H1 (cell line): ENCODE measurements around the gene ARHGEF10L. TPM values are rescaled to one million over a fixed set of nuclear protein-coding genes. Genes with fewer than 3 reads are reported as not detected.
A peak's percentile ranks its signal among the peaks of the same experiment; 100 is the strongest.

Experiments
- CTCF ChIA-PET: fragments of 300-600 bp; sonication (Branson Sonifier 250); formaldehyde crosslinking; loops from one replicate; lab custom pipeline; 2021; ENCODE audit not compliant: partially characterized antibody; lab: Charles Lee
- POLR2A ChIA-PET: fragments of 300-600 bp; sonication (Branson Sonifier 250); formaldehyde crosslinking; loops from one replicate; lab custom pipeline; 2021; ENCODE audit warnings: inconsistent platforms; ENCODE audit not compliant: partially characterized antibody; lab: Charles Lee
- DNase-seq, 2 experiments: peaks; one replicate each; pipeline versions ENCODE4 v3.0.0 to v3.0.0-alpha.2; 2010 to 2022; ENCODE audit warnings: low spot score in 2 of 2, low read depth in 1 of 2, mixed read lengths in 1 of 2
- FAIRE-seq: peaks from 2 replicates; lab custom pipeline; 2011; peaks lifted over from hg19 to GRCh38; lab: Jason Lieb, UNC
- H2AFZ ChIP-seq: 2 replicates; pipeline ENCODE4 v1.8.1; 2012; ENCODE audit warnings: low read length, inconsistent platforms
- H2AK5ac ChIP-seq: 2 replicates; pipeline ENCODE4 v1.6.1; 2013; ENCODE audit warnings: low read depth, low read length
- H2BK120ac ChIP-seq: replicated peaks from 2 replicates; pipeline ENCODE3; 2013; ENCODE audit warnings: low read depth, low read length, inconsistent platforms
- H2BK12ac ChIP-seq: 2 replicates; pipeline ENCODE4 v1.6.1; 2013; ENCODE audit warnings: low read depth, low read length
- H2BK15ac ChIP-seq: 2 replicates; pipeline ENCODE4 v1.6.1; 2013; ENCODE audit warnings: low read length
- H2BK20ac ChIP-seq: 2 replicates; pipeline ENCODE4 v1.6.1; 2013; ENCODE audit warnings: low read length
- H2BK5ac ChIP-seq: 2 replicates; pipeline ENCODE4 v1.6.1; 2013; ENCODE audit warnings: low read depth, low read length
- H3K14ac ChIP-seq: 2 replicates; pipeline ENCODE4 v1.6.1; 2013; ENCODE audit warnings: inconsistent platforms; ENCODE audit not compliant: insufficient read length
- H3K18ac ChIP-seq: 2 replicates; pipeline ENCODE4 v1.6.1; 2013; ENCODE audit warnings: low read length; ENCODE audit errors: extremely low read depth
- H3K23ac ChIP-seq: 2 replicates; pipeline ENCODE4 v1.6.1; 2013; ENCODE audit warnings: inconsistent platforms; ENCODE audit not compliant: insufficient read length
- H3K23me2 ChIP-seq: 2 replicates; pipeline ENCODE4 v1.6.1; 2013; ENCODE audit warnings: low read depth, low read length
- H3K27ac ChIP-seq: 2 replicates; pipeline ENCODE4 v1.6.1; 2011; ENCODE audit warnings: low read depth, low read length, inconsistent platforms
- H3K27me3 ChIP-seq, 4 experiments: replicated peaks in 1 of 4; 1 replicate in 1 of 4; 2 replicates in 3 of 4; pipeline versions ENCODE4 v1.6.1 to v1.8.1; 2011 to 2013; ENCODE audit warnings: low read length in 3 of 4, mild to moderate bottlenecking in 3 of 4, inconsistent platforms in 2 of 4, mixed read lengths in 2 of 4, moderate library complexity in 1 of 4; ENCODE audit not compliant: control insufficient read depth in 3 of 4, insufficient read depth in 3 of 4; ENCODE audit errors: extremely low read depth in 1 of 4
- H3K36me3 ChIP-seq, 4 experiments: 2 replicates each; pipeline versions ENCODE4 v1.6.1 to v1.8.1; 2011 to 2013; ENCODE audit warnings: mild to moderate bottlenecking in 4 of 4, low read length in 3 of 4, moderate library complexity in 2 of 4, control low read depth in 1 of 4, inconsistent platforms in 1 of 4; ENCODE audit not compliant: insufficient read depth in 4 of 4, control insufficient read depth in 2 of 4
- H3K4ac ChIP-seq: replicated peaks from 2 replicates; pipeline ENCODE3; 2013; ENCODE audit warnings: low read length, low read depth, mixed read lengths, inconsistent platforms; ENCODE audit not compliant: insufficient read length
- H3K4me1 ChIP-seq, 4 experiments: replicated peaks in 1 of 4; 1 replicate in 1 of 4; 2 replicates in 3 of 4; pipeline versions ENCODE4 v1.6.1 to v1.8.1; 2011 to 2013; ENCODE audit warnings: low read length in 3 of 4, inconsistent platforms in 2 of 4, mixed read lengths in 1 of 4; ENCODE audit not compliant: insufficient read depth in 4 of 4, control insufficient read depth in 3 of 4
- H3K4me2 ChIP-seq, 2 experiments: 2 replicates each; pipeline versions ENCODE4 v1.6.1 to v1.8.1; 2011 to 2013; ENCODE audit warnings: low read depth in 2 of 2, low read length in 2 of 2, control low read depth in 1 of 2, inconsistent platforms in 1 of 2, mild to moderate bottlenecking in 1 of 2; ENCODE audit not compliant: insufficient read depth in 1 of 2
- H3K4me3 ChIP-seq, 4 experiments: fragments of 200-600, 300-600 bp in 1 of 4; sonication (generic), shearing (Covaris generic), sonication (Bioruptor Twin) in 1 of 4; 2 replicates each; pipeline versions ENCODE4 v1.5.1 to v1.8.1; 2011 to 2016; ENCODE audit warnings: low read length in 4 of 4, low read depth in 3 of 4, control low read depth in 2 of 4, inconsistent platforms in 2 of 4, mild to moderate bottlenecking in 2 of 4, mixed read lengths in 1 of 4, moderate library complexity in 1 of 4; ENCODE audit not compliant: insufficient read depth in 2 of 4; ENCODE audit errors: extremely low read depth in 1 of 4
- H3K56ac ChIP-seq: replicated peaks from 2 replicates; pipeline ENCODE3; 2013; ENCODE audit warnings: low read depth, mild to moderate bottlenecking, mixed read lengths, low read length, inconsistent platforms; ENCODE audit not compliant: insufficient read length
- H3K79me1 ChIP-seq: 2 replicates; pipeline ENCODE4 v1.6.1; 2013; ENCODE audit warnings: low read depth, low read length, control low read depth
- H3K79me2 ChIP-seq, 2 experiments: 2 replicates each; pipeline versions ENCODE4 v1.6.1 to v1.8.1; 2012 to 2013; ENCODE audit warnings: low read length in 2 of 2, mild to moderate bottlenecking in 2 of 2, inconsistent platforms in 1 of 2; ENCODE audit not compliant: insufficient read depth in 2 of 2, control insufficient read depth in 1 of 2
- H3K9ac ChIP-seq, 4 experiments: replicated peaks in 1 of 4; 1 replicate in 1 of 4; 2 replicates in 3 of 4; pipeline versions ENCODE4 v1.6.1 to v1.8.1; 2011 to 2013; ENCODE audit warnings: low read depth in 3 of 4, low read length in 3 of 4, control low read depth in 2 of 4, mild to moderate bottlenecking in 2 of 4, moderate library complexity in 2 of 4, inconsistent platforms in 1 of 4; ENCODE audit errors: extremely low read depth in 1 of 4
- H3K9me3 ChIP-seq, 2 experiments: 2 replicates each; pipeline versions ENCODE4 v1.6.1 to v1.8.1; 2012 to 2013; ENCODE audit warnings: mild to moderate bottlenecking in 2 of 2, moderate library complexity in 2 of 2, control low read depth in 1 of 2, inconsistent platforms in 1 of 2, low read depth in 1 of 2, low read length in 1 of 2, mixed read lengths in 1 of 2; ENCODE audit not compliant: insufficient read depth in 2 of 2
- H4K20me1 ChIP-seq, 2 experiments: replicated peaks in 1 of 2; 2 replicates each; pipeline versions ENCODE3 to v1.8.1; 2011 to 2013; ENCODE audit warnings: inconsistent platforms in 2 of 2, low read length in 2 of 2, mild to moderate bottlenecking in 1 of 2; ENCODE audit not compliant: insufficient read depth in 2 of 2, control insufficient read depth in 1 of 2
- H4K5ac ChIP-seq: 2 replicates; pipeline ENCODE4 v1.6.1; 2013; ENCODE audit warnings: low read length, low read depth, mixed read lengths, inconsistent platforms; ENCODE audit not compliant: insufficient read length
- H4K8ac ChIP-seq: 2 replicates; pipeline ENCODE4 v1.8.0; 2013; ENCODE audit warnings: mild to moderate bottlenecking, moderate library complexity, low read length, inconsistent platforms; ENCODE audit not compliant: insufficient read depth; ENCODE audit errors: extremely low read depth
- H4K91ac ChIP-seq: replicated peaks from 2 replicates; pipeline ENCODE3; 2013; ENCODE audit warnings: low read length, mixed read lengths, inconsistent platforms; ENCODE audit not compliant: insufficient read length
- CHD2 ChIP-seq: IDR thresholded peaks from 2 replicates; pipeline ENCODE4 v1.6.1; 2012; ENCODE audit warnings: low read length, improper control_type of control experiment
- EZH2 ChIP-seq: fragments of 200-600 bp; sonication (generic); IDR thresholded peaks from 2 replicates; pipeline ENCODE4 v1.7.1; 2012; ENCODE audit warnings: low read depth, mild to moderate bottlenecking, moderate library complexity, low read length, inconsistent platforms; ENCODE audit not compliant: severe bottlenecking
- KDM4A ChIP-seq: IDR thresholded peaks from one replicate; pipeline ENCODE4 v1.7.1; 2012; ENCODE audit warnings: low read depth, mild to moderate bottlenecking, moderate library complexity, low read length, inconsistent platforms; ENCODE audit not compliant: severe bottlenecking
- NRF1 ChIP-seq: IDR thresholded peaks from 2 replicates; pipeline ENCODE4 v1.6.1; 2011; ENCODE audit warnings: mild to moderate bottlenecking, low read depth, low read length, improper control_type of control experiment
- RFX5 ChIP-seq: IDR thresholded peaks from 2 replicates; pipeline ENCODE4 v1.6.1; 2011; ENCODE audit warnings: low read depth, low read length, improper control_type of control experiment, borderline replicate concordance
- RXRA ChIP-seq: IDR thresholded peaks from 2 replicates; pipeline ENCODE4 v1.6.1; 2011; ENCODE audit warnings: low read depth, mild to moderate bottlenecking, low read length, moderate library complexity; ENCODE audit not compliant: insufficient read depth
- SAP30 ChIP-seq: fragments of 300-600 bp; sonication (generic); IDR thresholded peaks from 2 replicates; pipeline ENCODE4 v1.7.1; 2012; ENCODE audit warnings: low read length, moderate library complexity, mild to moderate bottlenecking, inconsistent platforms; ENCODE audit not compliant: insufficient read depth, insufficient replicate concordance
- SIN3A ChIP-seq, 2 experiments: IDR thresholded peaks in 1 of 2; conservative IDR thresholded peaks in 1 of 2; 2 replicates each; pipeline ENCODE4 v1.6.1; 2011 to 2012; ENCODE audit warnings: low read length in 2 of 2, improper control_type of control experiment in 1 of 2, low read depth in 1 of 2, mild to moderate bottlenecking in 1 of 2
- SIRT6 ChIP-seq: IDR thresholded peaks from one replicate; pipeline ENCODE4 v1.7.1; 2012; ENCODE audit warnings: low read length, inconsistent platforms
- TEAD4 ChIP-seq: IDR thresholded peaks from 2 replicates; pipeline ENCODE4 v1.6.1; 2012; ENCODE audit warnings: low read depth, low read length, inconsistent platforms, mixed read lengths
- YY1 ChIP-seq: IDR thresholded peaks from 2 replicates; pipeline ENCODE4 v1.6.1; 2011; ENCODE audit warnings: low read depth, mild to moderate bottlenecking, low read length
- WGBS, 2 experiments: shearing (Covaris generic) in 1 of 2; methylation state at CpG; one replicate each; pipeline versions ENCODE4 v1.1.6 to v1.1.7; 2013 to 2015; ENCODE audit warnings: low lambda C conversion rate in 2 of 2, mixed read lengths in 2 of 2, inconsistent platforms in 1 of 2, low coverage in 1 of 2, missing lambda C conversion rate in 1 of 2; ENCODE audit not compliant: insufficient replicate concordance in 2 of 2, insufficient coverage in 1 of 2, insufficient read length in 1 of 2; ENCODE audit errors: extremely low coverage in 1 of 2, missing lambda C conversion rate in 1 of 2; 5-methylcytosine and 5-hydroxymethylcytosine counted together
- polyA plus RNA-seq, 7 experiments: library from polyadenylated mRNA; depleted of rRNA in 3 of 7; stranded (reverse) in 5 of 7; unstranded in 2 of 7; fragments of >200 nt in 5 of 7; fragments of 200-250 nt in 2 of 7; gene quantifications; 1 replicate in 5 of 7; 2 replicates in 1 of 7; 4 replicates in 1 of 7; pipeline versions ENCODE4 v1.2.1 to v1.2.3, GENCODE V29; 2011 to 2013; ENCODE audit warnings: missing spikeins in 2 of 7, mixed read lengths in 2 of 7
- total RNA-seq: library from RNA; stranded (reverse); fragmentation: NEBNext Ultra II Directional; extraction: Animal tissue kit (Norgen Biotek cat#: 25700); gene quantifications from 2 replicates; pipeline ENCODE4 v1.2.1, GENCODE V29; 2021

The ARHGEF10L gene
- total and polyA plus RNA-seq, 2 of the 8 experiments (the other 6 are each of a cell fraction or from before 2014, with no cell fraction given): 33.6 to 39.6 TPM

DNA sequence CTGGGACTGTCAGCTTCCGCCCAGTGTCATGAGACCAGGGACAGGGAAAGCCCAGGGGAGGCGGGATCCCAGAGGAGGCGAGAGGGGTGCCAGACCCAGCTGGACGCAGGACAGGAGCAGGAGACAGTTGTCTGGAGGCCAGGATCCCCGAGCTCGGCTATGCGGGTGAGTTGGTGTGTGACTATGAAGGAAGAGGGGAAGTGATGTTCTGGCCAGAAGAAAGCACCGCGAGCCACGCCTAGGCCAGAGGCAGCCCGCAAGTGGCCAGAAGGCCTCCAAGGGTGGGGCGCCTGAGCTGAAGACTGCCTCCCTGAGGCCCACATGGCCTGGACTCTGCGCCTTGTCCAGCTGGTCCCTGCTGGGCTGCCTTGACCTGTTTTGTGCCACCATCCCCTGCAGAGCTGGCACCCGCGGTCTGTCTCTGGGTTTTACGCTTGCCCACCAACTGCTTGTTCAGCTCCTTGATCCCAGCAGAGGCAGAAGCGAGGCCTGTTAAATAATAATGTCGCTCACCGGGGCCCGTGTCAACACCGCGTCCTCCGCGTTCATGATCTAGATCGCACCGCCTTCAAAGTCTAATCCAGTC lies 130.5 kb downstream of the ARHGEF10L start:
- H4K8ac ChIP-seq: peak overlapping the region; percentile 31; the same call in 1 of the 2 replicates
- 93% methylated on average over 26 of the region's 26 CpGs; no CpG with 5 or more reads in 1 of the 2 experiments for WGBS, 2 experiments
- peaks cover 0 to 19% (median 7%) of the 10 kb centered on the region in 4 experiments; a peak in 5 of 7 replicates for H3K4me1 ChIP-seq
- H2BK12ac ChIP-seq: no peak overlapping the region
- POLR2A ChIA-PET: interaction anchor here (1.9 kb wide), 1 partner anchor 9 kb away, joined by 5 read pairs; no protein-coding TSS in a partner anchor
- H2AFZ ChIP-seq: no peak overlapping the region
- H4K20me1 ChIP-seq: peaks cover 5 to 9% of the 10 kb centered on the region in 2 experiments
- H3K27ac ChIP-seq: no peak overlapping the region
- H3K27me3 ChIP-seq: no peaks in the 10 kb centered on the region
- H2AK5ac ChIP-seq: no peak overlapping the region
- TF ChIP-seq RFX5 (no peak), EZH2 (no peak), NRF1 (no peak), YY1 (no peak), SAP30 (no peak), RXRA (no peak), KDM4A (no peak), TEAD4 (no peak), SIRT6 (no peak), CHD2 (no peak), SIN3A (conservative IDR thresholded peaks at IDR 0.05 in 1 of 2, IDR thresholded peaks at IDR 0.05 in 1 of 2; ENCODE audit: low read depth in 1 of 2, low read length in 2 of 2) (no peak)
- TF ChIP-seq, all 59 proteins: peak for 0
- H4K5ac ChIP-seq: no peak overlapping the region
- no peak overlapping the region for H2BK15ac ChIP-seq
- H3K56ac ChIP-seq: no peak overlapping the region
- H3K4ac ChIP-seq: no peak overlapping the region
- no peak overlapping the region for H3K9ac ChIP-seq
- no peak overlapping the region for H2BK120ac ChIP-seq
- peaks cover 2% of the 10 kb centered on the region; the same call in 1 of the 2 replicates for H3K79me1 ChIP-seq
- peaks cover 0 to 13% (median 8%) of the 10 kb centered on the region in 4 experiments; a peak in 4 of 8 replicates for H3K36me3 ChIP-seq
- no peak overlapping the region for H3K14ac ChIP-seq
- H2BK20ac ChIP-seq: no peak overlapping the region
- no peaks in the 10 kb centered on the region for H3K79me2 ChIP-seq
- H3K23me2 ChIP-seq: no peaks in the 10 kb centered on the region
- no peaks in the 10 kb centered on the region for H3K9me3 ChIP-seq
- FAIRE-seq: no peak
- no peak overlapping the region for H3K4me3 ChIP-seq
- H3K18ac ChIP-seq: no peak overlapping the region; the same call in 1 of the 2 replicates
- H3K4me2 ChIP-seq: no peak overlapping the region
- no peak overlapping the region for H3K23ac ChIP-seq
- H2BK5ac ChIP-seq: no peak overlapping the region
- DNase-seq: no peak
- CTCF ChIA-PET: interaction anchor here (0.5 to 3.4 kb wide), 21 partner anchors 9 to 315 kb away, joined by 3 to 14 read pairs (median 4); no protein-coding TSS in a partner anchor
- H4K91ac ChIP-seq: no peak overlapping the region
